Left ventricle myocardium inferior (tissue), 1 donor: ENCODE measurements around the gene TPD52L2. TPM values are rescaled to one million over a fixed set of nuclear protein-coding genes. Genes with fewer than 3 reads are reported as not detected.
"Not testable (repeated sequence)": the region's sequence is repeated elsewhere in the genome, so short reads cannot be mapped to it uniquely, and the experiment has no call there.

Experiments used
- DNase-seq: peaks from one replicate; pipeline ENCODE4 v3.0.0-alpha.2; 2020
- H3K27ac ChIP-seq: fragments of 200-600 bp; replicated peaks from 2 replicates; pipeline ENCODE4 v1.8.0; 2021
- H3K27me3 ChIP-seq: fragments of 200-600 bp; 2 replicates; pipeline ENCODE4 v1.8.0; 2021; ENCODE audit warnings: low read depth
- H3K36me3 ChIP-seq: fragments of 200-600 bp; 2 replicates; pipeline ENCODE4 v1.8.0; 2021
- H3K4me1 ChIP-seq: fragments of 200-600 bp; 2 replicates; pipeline ENCODE4 v1.8.0; 2021
- H3K4me3 ChIP-seq: fragments of 200-600 bp; 2 replicates; pipeline ENCODE4 v1.8.0; 2021; ENCODE audit warnings: mild to moderate bottlenecking, moderate library complexity
- H3K9me3 ChIP-seq: fragments of 200-600 bp; replicated peaks from 2 replicates; pipeline ENCODE4 v1.8.0; 2021
- intact Hi-C: fragments of 100-400 bp; cut with micrococcal nuclease; formaldehyde crosslinking; loops from one replicate; pipeline ENCODE4 v1.11.0; 2022
- total RNA-seq: library from RNA; stranded (reverse); fragmentation: NEBNext Ultra II Directional; extraction: Animal tissue kit (Norgen Biotek cat#: 25700); gene quantifications from one replicate; pipeline ENCODE4 v1.2.1, GENCODE V29; 2021
- TF ChIP-seq, protein P1 (sequence below): fragments of 200-600 bp; IDR thresholded peaks from 2 replicates; pipeline ENCODE4 v1.8.0; 2021; ENCODE audit warnings: antibody characterized with exemption, mild to moderate bottlenecking, borderline replicate concordance
- donor health status: DM: no; HTN: yes; CAD: no; lungs with severe emphysema.

Gene TPD52L2
- total RNA-seq, 1 donor from 2014 or later = 72.0 TPM

DNA sequence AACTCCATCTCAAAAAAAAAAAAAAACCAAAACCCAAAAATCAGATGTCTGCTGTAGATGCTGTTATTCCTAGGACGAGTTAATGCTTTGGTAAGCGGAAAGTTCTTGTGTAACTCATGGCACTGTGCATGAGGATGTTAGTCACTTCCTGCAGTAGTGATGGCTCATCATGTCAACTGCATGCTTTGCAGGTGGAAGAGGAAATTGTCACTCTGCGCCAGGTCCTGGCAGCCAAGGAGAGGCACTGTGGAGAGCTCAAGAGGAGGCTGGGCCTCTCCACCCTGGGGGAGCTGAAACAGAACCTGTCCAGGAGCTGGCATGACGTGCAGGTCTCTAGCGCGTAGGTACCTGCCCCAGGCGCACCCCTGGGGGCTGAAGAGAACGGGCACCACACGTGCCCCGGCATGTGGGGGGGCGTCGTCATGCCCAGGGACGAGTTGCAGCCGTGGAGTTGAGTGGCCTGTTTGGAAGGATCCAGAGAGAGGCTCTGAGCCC is 8.5 kb downstream of the TPD52L2 start:
- TF ChIP-seq, protein P1, sequence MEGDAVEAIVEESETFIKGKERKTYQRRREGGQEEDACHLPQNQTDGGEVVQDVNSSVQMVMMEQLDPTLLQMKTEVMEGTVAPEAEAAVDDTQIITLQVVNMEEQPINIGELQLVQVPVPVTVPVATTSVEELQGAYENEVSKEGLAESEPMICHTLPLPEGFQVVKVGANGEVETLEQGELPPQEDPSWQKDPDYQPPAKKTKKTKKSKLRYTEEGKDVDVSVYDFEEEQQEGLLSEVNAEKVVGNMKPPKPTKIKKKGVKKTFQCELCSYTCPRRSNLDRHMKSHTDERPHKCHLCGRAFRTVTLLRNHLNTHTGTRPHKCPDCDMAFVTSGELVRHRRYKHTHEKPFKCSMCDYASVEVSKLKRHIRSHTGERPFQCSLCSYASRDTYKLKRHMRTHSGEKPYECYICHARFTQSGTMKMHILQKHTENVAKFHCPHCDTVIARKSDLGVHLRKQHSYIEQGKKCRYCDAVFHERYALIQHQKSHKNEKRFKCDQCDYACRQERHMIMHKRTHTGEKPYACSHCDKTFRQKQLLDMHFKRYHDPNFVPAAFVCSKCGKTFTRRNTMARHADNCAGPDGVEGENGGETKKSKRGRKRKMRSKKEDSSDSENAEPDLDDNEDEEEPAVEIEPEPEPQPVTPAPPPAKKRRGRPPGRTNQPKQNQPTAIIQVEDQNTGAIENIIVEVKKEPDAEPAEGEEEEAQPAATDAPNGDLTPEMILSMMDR = no peak
- peak overlapping the region; percentile 47 for H3K27ac ChIP-seq
- H3K4me1 ChIP-seq = peaks cover 22% of the 10 kb centered on the region
- DNase-seq = no peak
- no peaks in the 10 kb centered on the region for H3K9me3 ChIP-seq
- peaks cover 99% of the 10 kb centered on the region for H3K36me3 ChIP-seq
- H3K4me3 ChIP-seq = no peak overlapping the region
- intact Hi-C loops = no loop called here
- H3K27me3 ChIP-seq = no peaks in the 10 kb centered on the region

DNA sequence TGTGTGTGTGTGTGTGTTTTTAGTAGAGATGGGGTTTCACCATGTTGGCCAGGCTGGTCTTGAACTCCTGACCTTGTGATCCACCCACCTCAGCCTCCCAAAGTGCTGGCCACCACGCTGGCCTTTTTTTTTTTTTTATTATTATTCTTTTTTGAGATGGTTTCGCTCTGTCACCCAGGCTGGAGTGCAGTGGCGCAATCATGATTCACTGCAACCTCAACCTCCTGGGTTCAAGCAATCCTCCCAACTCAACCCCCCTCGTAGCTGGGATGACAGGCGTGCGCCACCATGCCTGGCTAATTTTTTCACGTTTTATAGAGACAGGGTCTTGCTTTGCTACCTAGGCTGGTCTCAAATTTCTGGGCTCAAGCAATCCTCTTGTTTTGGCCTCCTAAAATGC is 9.2 kb downstream of the TPD52L2 start:
- intact Hi-C loops, DNase-seq, H3K27me3 ChIP-seq, H3K4me3 ChIP-seq, H3K27ac ChIP-seq, H3K9me3 ChIP-seq: not testable (repeated sequence)
- peaks cover 26% of the 10 kb centered on the region for H3K4me1 ChIP-seq
- peaks cover 97% of the 10 kb centered on the region for H3K36me3 ChIP-seq

DNA sequence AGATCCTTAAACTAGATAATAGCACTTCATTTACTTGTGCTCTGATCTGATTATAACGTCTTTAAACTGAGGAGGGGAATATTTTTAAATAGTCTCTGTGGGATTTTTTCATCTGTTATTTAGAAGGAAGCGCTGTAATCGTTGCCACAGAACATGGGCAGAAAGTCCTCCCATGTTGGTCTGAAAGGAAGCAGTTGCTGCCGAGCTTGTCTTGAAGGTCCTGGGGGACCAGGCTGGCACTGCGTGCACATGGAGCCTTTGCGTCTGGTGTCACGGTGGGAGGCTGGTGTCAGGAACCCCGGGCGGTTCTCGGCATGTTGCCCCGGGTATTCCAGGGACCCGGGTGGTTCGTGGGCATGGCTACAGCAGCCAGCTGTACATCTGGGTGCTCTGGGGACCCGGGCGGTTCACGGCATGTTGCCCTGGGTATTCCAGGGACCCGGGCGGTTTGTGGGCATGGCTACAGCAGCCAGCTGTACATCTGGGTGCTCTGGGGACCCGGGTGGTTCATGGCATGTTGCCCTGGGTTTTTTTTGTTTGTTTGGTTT is 11.5 kb downstream of the TPD52L2 start:
- TF ChIP-seq, protein P1 = no peak
- Histone ChIP-seq H3K27ac (peak overlapping the region; percentile 32), H3K9me3 (no peaks in the 10 kb centered on the region), H3K4me3 (no peak overlapping the region), H3K27me3 (no peaks in the 10 kb centered on the region), H3K36me3 (peaks cover 85% of the 10 kb centered on the region), H3K4me1 (peaks cover 26% of the 10 kb centered on the region)
- no peak for DNase-seq
- intact Hi-C loops = no loop called here

DNA sequence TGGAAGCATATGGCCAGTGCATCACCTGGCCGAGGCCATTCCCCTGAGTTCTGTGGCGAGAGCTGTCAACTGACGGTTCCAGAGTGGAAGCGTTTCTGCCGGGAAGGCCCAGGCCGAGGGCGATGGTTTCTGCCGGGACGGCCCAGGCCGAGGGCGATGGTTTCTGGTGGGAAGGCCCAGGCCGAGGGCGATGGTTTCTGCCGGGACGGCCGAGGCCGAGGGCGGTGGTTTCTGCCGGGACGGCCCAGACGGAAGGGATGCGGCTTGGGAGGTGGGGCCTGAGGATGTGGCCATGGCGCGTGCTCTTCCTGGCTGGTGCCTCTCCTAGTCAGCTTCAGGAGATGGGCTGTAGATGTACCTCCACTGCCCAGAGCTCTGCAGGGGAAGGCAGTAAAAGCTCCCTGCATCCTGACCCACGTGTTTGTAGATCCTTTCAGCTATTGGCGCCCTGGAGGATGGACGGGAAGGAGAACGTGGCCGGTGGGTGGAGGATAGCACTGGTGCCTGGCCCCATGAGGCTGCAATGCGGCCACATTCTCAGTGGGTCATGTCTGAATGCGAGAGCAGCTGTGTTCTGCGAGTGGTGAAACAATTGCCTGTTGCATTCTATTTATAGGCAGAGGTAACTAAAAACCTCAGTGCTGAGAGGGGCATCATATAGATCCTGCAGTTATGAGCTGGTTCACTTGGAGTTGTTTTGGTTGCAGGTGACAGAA is 12.8 kb downstream of the TPD52L2 start:
- Histone ChIP-seq H3K27ac (no peak overlapping the region), H3K4me1 (peaks cover 26% of the 10 kb centered on the region), H3K9me3 (no peaks in the 10 kb centered on the region), H3K36me3 (peaks cover 83% of the 10 kb centered on the region), H3K27me3 (no peaks in the 10 kb centered on the region), H3K4me3 (no peak overlapping the region)
- intact Hi-C loops = no loop called here
- no peak for DNase-seq
- TF ChIP-seq, protein P1 = no peak

DNA sequence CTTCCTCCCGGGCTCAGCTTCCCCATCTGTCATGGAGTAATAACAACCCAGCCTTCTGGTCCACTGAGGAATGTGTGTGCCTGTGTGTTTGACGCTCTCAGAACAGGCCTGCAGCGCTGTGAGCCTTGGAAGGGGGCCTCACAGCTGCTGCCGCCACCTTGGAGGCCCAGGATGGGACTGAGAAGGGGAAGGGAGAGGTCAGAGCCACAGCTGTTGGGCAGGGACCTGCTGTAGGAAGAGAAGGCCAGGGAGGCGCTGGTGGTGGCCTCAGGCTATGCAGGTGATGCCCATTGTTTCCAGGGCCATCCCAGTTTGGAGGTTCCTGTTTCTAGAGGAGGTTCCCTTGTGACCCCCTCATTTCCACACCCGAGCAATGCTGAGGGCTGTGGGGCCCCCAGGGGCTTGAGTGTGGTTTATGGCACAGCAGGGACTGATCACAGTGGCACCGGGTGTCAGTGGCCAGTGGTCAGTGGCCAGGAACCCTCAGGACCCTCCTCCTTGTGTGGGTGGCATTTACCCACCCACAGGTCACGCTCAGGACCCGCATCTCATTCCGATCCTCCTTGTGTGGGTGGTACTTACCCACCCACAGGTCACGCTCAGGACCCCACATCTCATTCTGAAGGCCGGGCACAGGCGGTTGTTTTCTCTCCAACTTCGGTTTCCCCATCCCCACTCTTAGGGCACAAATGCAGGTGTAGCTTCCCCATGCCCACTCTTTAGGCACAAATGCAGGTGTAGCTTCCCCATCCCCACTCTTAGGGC is 14.0 kb downstream of the TPD52L2 start:
- H3K27me3 ChIP-seq = no peaks in the 10 kb centered on the region
- peaks cover 23% of the 10 kb centered on the region for H3K4me1 ChIP-seq
- H3K27ac ChIP-seq = no peak overlapping the region
- H3K4me3 ChIP-seq = no peak overlapping the region
- TF ChIP-seq, protein P1 = no peak
- peaks cover 83% of the 10 kb centered on the region for H3K36me3 ChIP-seq
- intact Hi-C loops = no loop called here
- no peaks in the 10 kb centered on the region for H3K9me3 ChIP-seq
- no peak for DNase-seq

DNA sequence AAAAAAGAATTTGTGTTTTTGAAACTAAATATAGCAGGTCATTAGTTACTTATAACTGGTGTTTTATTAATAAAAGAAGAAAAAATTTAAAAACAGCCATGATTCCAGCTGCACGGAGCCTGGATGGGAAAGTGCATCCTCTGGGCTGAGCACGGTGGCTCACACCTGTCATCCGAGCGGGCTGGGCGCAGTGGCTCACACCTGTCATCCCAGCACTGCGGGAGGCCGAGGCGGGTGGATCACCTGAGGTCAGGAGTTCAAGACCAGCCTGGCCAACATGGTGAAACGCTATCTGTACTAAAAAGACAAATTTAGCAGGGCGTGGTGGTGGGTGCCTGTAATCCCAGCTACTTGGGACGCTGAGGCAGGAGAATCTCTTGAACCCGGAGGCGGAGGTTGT is 15.8 kb downstream of the TPD52L2 start:
- H3K27me3 ChIP-seq, H3K4me3 ChIP-seq, H3K9me3 ChIP-seq, H3K27ac ChIP-seq, intact Hi-C loops, DNase-seq: not testable (repeated sequence)
- peaks cover 23% of the 10 kb centered on the region for H3K4me1 ChIP-seq
- peaks cover 79% of the 10 kb centered on the region for H3K36me3 ChIP-seq
